Measurements from ENCODE around the gene ATP2B2. TPM values are rescaled to one million over a fixed set of nuclear protein-coding genes. Genes with fewer than 3 reads are reported as not detected.

Gene ATP2B2
- total RNA-seq, 1 donor from 2014 or later = not detected

- no peak overlapping the region for H3K4me3 ChIP-seq
- H3K36me3 Mint-ChIP-seq = no peaks in the 10 kb centered on the region
- H3K27me3 Mint-ChIP-seq (ENCODE audit: insufficient read depth, low read depth) = peaks cover 8% of the 10 kb centered on the region
- H3F3A ChIP-seq (ENCODE audit: low read depth) = no peaks in the 10 kb centered on the region
- H4K20me1 ChIP-seq (ENCODE audit: low read depth) = no peaks in the 10 kb centered on the region
- H3K9me3 Mint-ChIP-seq = no peaks in the 10 kb centered on the region
- no peak overlapping the region for H3K4me2 ChIP-seq
- no peak overlapping the region for H3K27ac ChIP-seq
- H3K4me1 Mint-ChIP-seq = peaks cover 6% of the 10 kb centered on the region
- H3K79me2 ChIP-seq (ENCODE audit: low read depth) = no peaks in the 10 kb centered on the region
- H3K9me3 ChIP-seq (ENCODE audit: low read depth) = no peaks in the 10 kb centered on the region
- H3K36me3 ChIP-seq = no peaks in the 10 kb centered on the region
- H3K27ac Mint-ChIP-seq = no peak overlapping the region
- H3K4me3 Mint-ChIP-seq = no peak overlapping the region
- H3K27me3 ChIP-seq = no peaks in the 10 kb centered on the region
- no peak overlapping the region for H3K9ac ChIP-seq
- no peak for DNase-seq (ENCODE audit: low spot score)
- no peak for TF ChIP-seq CTCF (IDR thresholded peaks at IDR 0.05)
- no peak for TF ChIP-seq EZH2phosphoT487 (IDR thresholded peaks at IDR 0.05)
- TF ChIP-seq EZH2 (IDR thresholded peaks at IDR 0.05) = no peak
- H2AFZ ChIP-seq (replicated peaks) = no peak overlapping the region
- H3K4me1 ChIP-seq = peaks cover 12% of the 10 kb centered on the region
Measured at GRCh38 chr3:10340046-10340445, 165.3 kb downstream of the ATP2B2 start.

- Mint-ChIP-seq H3K27me3 (ENCODE audit: insufficient read depth, low read depth) (peaks cover 7% of the 10 kb centered on the region), H3K9me3 (no peaks in the 10 kb centered on the region), H3K4me3 (no peak overlapping the region), H3K36me3 (no peaks in the 10 kb centered on the region), H3K27ac (peak overlapping the region; percentile 29), H3K4me1 (peaks cover 6% of the 10 kb centered on the region)
- H4K20me1 ChIP-seq (ENCODE audit: low read depth) = no peaks in the 10 kb centered on the region
- H3F3A ChIP-seq (ENCODE audit: low read depth) = no peaks in the 10 kb centered on the region
- peak overlapping the region; percentile 46 for H3K4me2 ChIP-seq
- no peak overlapping the region for H3K27ac ChIP-seq
- no peaks in the 10 kb centered on the region for H3K36me3 ChIP-seq
- peaks cover 12% of the 10 kb centered on the region for H3K4me1 ChIP-seq
- no peak for DNase-seq (ENCODE audit: low spot score)
- H3K4me3 ChIP-seq = no peak overlapping the region
- no peak for TF ChIP-seq EZH2phosphoT487 (IDR thresholded peaks at IDR 0.05)
- TF ChIP-seq EZH2 (IDR thresholded peaks at IDR 0.05) = no peak
- no peak for TF ChIP-seq CTCF (IDR thresholded peaks at IDR 0.05)
- no peaks in the 10 kb centered on the region for H3K9me3 ChIP-seq (ENCODE audit: low read depth)
- no peaks in the 10 kb centered on the region for H3K79me2 ChIP-seq (ENCODE audit: low read depth)
- no peak overlapping the region for H3K9ac ChIP-seq
- peak overlapping the region; percentile 34 for H2AFZ ChIP-seq (replicated peaks)
- H3K27me3 ChIP-seq = no peaks in the 10 kb centered on the region
Measured at GRCh38 chr3:10339376-10339955, 165.9 kb downstream of the ATP2B2 start.

GRCh38 chr3:10338591-10339353 lies 166.6 kb downstream of the ATP2B2 start:
- no peaks in the 10 kb centered on the region for H3F3A ChIP-seq (ENCODE audit: low read depth)
- H2AFZ ChIP-seq (replicated peaks) = peak overlapping the region; percentile 29
- Mint-ChIP-seq H3K27ac (peak overlapping the region; percentile 29), H3K4me1 (peaks cover 6% of the 10 kb centered on the region), H3K4me3 (no peak overlapping the region), H3K36me3 (no peaks in the 10 kb centered on the region), H3K27me3 (ENCODE audit: insufficient read depth, low read depth) (peaks cover 7% of the 10 kb centered on the region), H3K9me3 (no peaks in the 10 kb centered on the region)
- TF ChIP-seq CTCF (IDR thresholded peaks at IDR 0.05) = no peak
- no peak for TF ChIP-seq EZH2 (IDR thresholded peaks at IDR 0.05)
- TF ChIP-seq EZH2phosphoT487 (IDR thresholded peaks at IDR 0.05) = no peak
- H3K9me3 ChIP-seq (ENCODE audit: low read depth) = no peaks in the 10 kb centered on the region
- no peak overlapping the region for H3K9ac ChIP-seq
- no peak for DNase-seq (ENCODE audit: low spot score)
- H4K20me1 ChIP-seq (ENCODE audit: low read depth) = no peaks in the 10 kb centered on the region
- peak overlapping the region; percentile 46 for H3K4me2 ChIP-seq
- H3K4me1 ChIP-seq = peaks cover 12% of the 10 kb centered on the region
- no peaks in the 10 kb centered on the region for H3K79me2 ChIP-seq (ENCODE audit: low read depth)
- H3K4me3 ChIP-seq = no peak overlapping the region
- no peak overlapping the region for H3K27ac ChIP-seq
- H3K36me3 ChIP-seq = no peaks in the 10 kb centered on the region
- H3K27me3 ChIP-seq = no peaks in the 10 kb centered on the region
